HG02943 (cell line): ENCODE results near the gene PRSS48.
"Not testable (repeated sequence)": the region's sequence is repeated elsewhere in the genome, so short reads cannot be mapped to it uniquely, and the experiment has no call there.

Experiments used
- ATAC-seq: cut with Tn5 transposase; IDR thresholded peaks from one replicate; pipeline ENCODE4 v1.9.1; 2021; ENCODE audit warnings: mild to moderate bottlenecking, low read depth, moderate library complexity; ENCODE audit not compliant: unreplicated experiment

PRSS48 gene

GRCh38 chr4:151315212-151315886 is 38.4 kb downstream of the PRSS48 start:
- ATAC-seq = no peak

- no peak for ATAC-seq
Observed at GRCh38 chr4:151316645-151317044, 39.7 kb downstream of the PRSS48 start.

GRCh38 chr4:151318307-151319006 is 41.5 kb downstream of the PRSS48 start:
- ATAC-seq = no peak

GRCh38 chr4:151319490-151319889 is 42.5 kb downstream of the PRSS48 start:
- ATAC-seq = no peak

GRCh38 chr4:151321586-151321985 is 44.6 kb downstream of the PRSS48 start:
- no peak for ATAC-seq

- ATAC-seq = not testable (repeated sequence)
Observed at GRCh38 chr4:151322161-151322560, 45.2 kb downstream of the PRSS48 start.

- ATAC-seq = no peak
Observed at GRCh38 chr4:151322570-151322969, 45.6 kb downstream of the PRSS48 start.

GRCh38 chr4:151323667-151324066 is 46.7 kb downstream of the PRSS48 start:
- no peak for ATAC-seq

GRCh38 chr4:151324124-151324751 is 47.3 kb downstream of the PRSS48 start:
- no peak for ATAC-seq

- no peak for ATAC-seq
Observed at GRCh38 chr4:151324752-151325110, 47.8 kb downstream of the PRSS48 start.

GRCh38 chr4:151325111-151325948 is 48.4 kb downstream of the PRSS48 start, which contains the start of gene SH3D19:
TSS of gene SH3D19 (minus strand) at chr4:151325605. CDS start at chr4:151325352, 253 bp downstream.
- no peak for ATAC-seq

- ATAC-seq = no peak
Observed at GRCh38 chr4:151325949-151326246, 48.9 kb downstream of the PRSS48 start.

GRCh38 chr4:151329217-151330007 is 52.5 kb downstream of the PRSS48 start:
- ATAC-seq = no peak

GRCh38 chr4:151331276-151332042 is 54.5 kb downstream of the PRSS48 start:
- ATAC-seq = no peak

GRCh38 chr4:151339467-151339866 is 62.5 kb downstream of the PRSS48 start:
- ATAC-seq = no peak

GRCh38 chr4:151340751-151341385 is 63.9 kb downstream of the PRSS48 start:
- ATAC-seq = no peak
